ENCODE measurements around the gene CCDC88C. TPM values are rescaled to one million over a fixed set of nuclear protein-coding genes. Genes with fewer than 3 reads are reported as not detected.

CCDC88C gene
- total and polyA plus RNA-seq, 2 donors (not counting 3 experiments of a cell fraction or from before 2014, with no cell fraction given) = 11.4 to 52.1 TPM

GRCh38 chr14:91439345-91439744 is 21.7 kb upstream of the CCDC88C start:
- intact Hi-C loops (cut with micrococcal nuclease) = no loop called here
- Histone ChIP-seq H3K4me2 (ENCODE audit: insufficient read depth, low read length) (no peak overlapping the region), H3K4me1 (ENCODE audit: control insufficient read depth, extremely low read depth, insufficient read depth, low read length) (no peaks in the 10 kb centered on the region), H4K20me1 (replicated peaks; ENCODE audit: control insufficient read depth, extremely low read depth, insufficient read depth, low read length) (no peaks in the 10 kb centered on the region), H3K9me1 (replicated peaks; ENCODE audit: control insufficient read depth, extremely low read depth, insufficient read depth, low read length) (no peaks in the 10 kb centered on the region), H3K9ac (replicated peaks; ENCODE audit: extremely low read depth, insufficient read depth, low read length) (no peak overlapping the region), H3K36me3 (ENCODE audit: control insufficient read depth in 2 of 2, extremely low read depth in 1 of 2, insufficient read depth in 2 of 2, low read length in 2 of 2) (no peaks in the 10 kb centered on the region), H3K27ac (ENCODE audit: insufficient read depth, low read depth, low read length) (no peak overlapping the region), H3K27me3 (ENCODE audit: control insufficient read depth in 2 of 2, insufficient read depth in 2 of 2, low read length in 2 of 2) (peaks cover 4 to 10% of the 10 kb centered on the region in 2 experiments), H3K4me3 (replicated peaks in 1 of 3; ENCODE audit: insufficient read depth in 1 of 3, low read depth in 1 of 3, low read length in 3 of 3) (no peak overlapping the region), H3K9me3 (replicated peaks; ENCODE audit: control insufficient read depth, insufficient read depth, low read length) (no peaks in the 10 kb centered on the region), H2AFZ (ENCODE audit: low read depth, low read length) (no peak overlapping the region), H3K79me2 (ENCODE audit: control insufficient read depth, insufficient read depth, low read length) (no peaks in the 10 kb centered on the region)
- CTCF ChIA-PET = interaction anchor here (1.1 kb wide), 1 partner anchor 558 kb away, joined by 3 read pairs; no protein-coding TSS in a partner anchor
- no peak for TF ChIP-seq CTCF (IDR thresholded peaks at IDR 0.05; ENCODE audit: extremely low read depth in 1 of 2, insufficient read depth in 1 of 2, low read depth in 1 of 2, low read length in 2 of 2)
- dilution Hi-C loops (cut with MboI; ENCODE audit: extremely low pct_ligation_motif_present, low sequenced_read_pairs) = no loop called here
- no peak for DNase-seq (ENCODE audit: low read depth, low spot score)
- no peak for FAIRE-seq
- no TSS peak for BruUV-seq (replicated peaks)
- POLR2A ChIA-PET = no interaction called here

- dilution Hi-C loops (cut with MboI; ENCODE audit: extremely low pct_ligation_motif_present, low sequenced_read_pairs) = no loop called here
- intact Hi-C loops (cut with micrococcal nuclease) = no loop called here
- Histone ChIP-seq H3K79me2 (ENCODE audit: control insufficient read depth, insufficient read depth, low read length) (no peaks in the 10 kb centered on the region), H3K36me3 (ENCODE audit: control insufficient read depth in 2 of 2, extremely low read depth in 1 of 2, insufficient read depth in 2 of 2, low read length in 2 of 2) (no peaks in the 10 kb centered on the region), H4K20me1 (replicated peaks; ENCODE audit: control insufficient read depth, extremely low read depth, insufficient read depth, low read length) (no peaks in the 10 kb centered on the region), H3K27ac (ENCODE audit: insufficient read depth, low read depth, low read length) (no peak overlapping the region), H3K9me1 (replicated peaks; ENCODE audit: control insufficient read depth, extremely low read depth, insufficient read depth, low read length) (no peaks in the 10 kb centered on the region), H3K4me1 (ENCODE audit: control insufficient read depth, extremely low read depth, insufficient read depth, low read length) (no peaks in the 10 kb centered on the region), H3K9ac (replicated peaks; ENCODE audit: extremely low read depth, insufficient read depth, low read length) (no peak overlapping the region), H2AFZ (ENCODE audit: low read depth, low read length) (no peak overlapping the region), H3K27me3 (ENCODE audit: control insufficient read depth in 2 of 2, insufficient read depth in 2 of 2, low read length in 2 of 2) (peaks cover 2 to 10% of the 10 kb centered on the region in 2 experiments), H3K4me2 (ENCODE audit: insufficient read depth, low read length) (no peak overlapping the region), H3K4me3 (replicated peaks in 1 of 3; ENCODE audit: insufficient read depth in 1 of 3, low read depth in 1 of 3, low read length in 3 of 3) (no peak overlapping the region), H3K9me3 (replicated peaks; ENCODE audit: control insufficient read depth, insufficient read depth, low read length) (no peaks in the 10 kb centered on the region)
- TF ChIP-seq POLR2A (IDR thresholded peaks at IDR 0.05; ENCODE audit: low read depth, low read length) (no peak), MYC (IDR thresholded peaks at IDR 0.05; ENCODE audit: low read depth, low read length) (no peak), EZH2 (IDR thresholded peaks at IDR 0.05; ENCODE audit: borderline replicate concordance, low read depth, low read length, severe bottlenecking) (no peak), FOS (IDR thresholded peaks at IDR 0.05; ENCODE audit: borderline replicate concordance, insufficient read depth, low read length) (no peak), POLR2AphosphoS5 (IDR thresholded peaks at IDR 0.05; ENCODE audit: insufficient read depth, low read depth, low read length) (no peak), MAX (IDR thresholded peaks at IDR 0.05; ENCODE audit: insufficient read depth, insufficient read length) (no peak), CTCF (IDR thresholded peaks at IDR 0.05; ENCODE audit: extremely low read depth in 1 of 2, insufficient read depth in 1 of 2, low read depth in 1 of 2, low read length in 2 of 2) (no peak), GATA2 (IDR thresholded peaks at IDR 0.05; ENCODE audit: insufficient read depth, insufficient read length, low read depth, low read length) (no peak), JUN (IDR thresholded peaks at IDR 0.05; ENCODE audit: borderline replicate concordance, insufficient read depth, insufficient read length, low read depth) (no peak)
- no TSS peak for BruUV-seq (replicated peaks)
- no peak for FAIRE-seq
- ChIA-PET CTCF (interaction anchor here (1.1 kb wide), 1 partner anchor 558 kb away, joined by 3 read pairs; no protein-coding TSS in a partner anchor), POLR2A (no interaction called here)
- no peak for DNase-seq (ENCODE audit: low read depth, low spot score)
Measured at GRCh38 chr14:91438845-91439244, 21.2 kb upstream of the CCDC88C start.

All from endothelial cell of umbilical vein (primary cell).